Esophagus muscularis mucosa (tissue), 4 donors: ENCODE results near the gene YARS1. TPM values are rescaled to one million over a fixed set of nuclear protein-coding genes. Genes with fewer than 3 reads are reported as not detected.

Experiments used
- DNase-seq: peaks from one replicate; pipeline ENCODE4 v3.0.0-alpha.2; 2017; ENCODE audit errors: extremely low spot score
- H3K27ac ChIP-seq, 4 donors: fragments of 200-600 bp; sonication (generic); replicated peaks in 1 of 4; 1 replicate in 3 of 4; 2 replicates in 1 of 4; pipeline ENCODE4 v1.5.1; 2016 to 2019; ENCODE audit warnings: mild to moderate bottlenecking in 1 of 4
- H3K27me3 ChIP-seq, 4 donors: fragments of 200-600 bp; sonication (generic); one replicate each; pipeline versions ENCODE4 v1.5.1 to v1.6.0; 2016 to 2019
- H3K36me3 ChIP-seq, 4 donors: fragments of 200-600 bp; sonication (generic); one replicate each; pipeline ENCODE4 v1.5.1; 2016 to 2019
- H3K4me1 ChIP-seq, 4 donors: fragments of 200-600 bp; sonication (generic); one replicate each; pipeline ENCODE4 v1.5.1; 2016 to 2019
- H3K4me3 ChIP-seq, 4 donors: fragments of 200-600 bp; sonication (generic); 1 replicate in 2 of 4; 2 replicates in 2 of 4; pipeline ENCODE4 v1.5.1; 2016 to 2019; ENCODE audit warnings: mild to moderate bottlenecking in 4 of 4, moderate library complexity in 1 of 4
- H3K9me3 ChIP-seq, 4 donors: fragments of 200-600 bp; sonication (generic); 1 replicate in 3 of 4; 2 replicates in 1 of 4; pipeline ENCODE4 v1.5.1; 2016 to 2019
- CTCF ChIP-seq, 3 experiments: fragments of 200-600 bp in 2 of 3; fragments of 450-650 bp in 1 of 3; sonication (generic) in 2 of 3; IDR thresholded peaks; one replicate each; pipeline ENCODE4 v1.5.1; 2017 to 2019; ENCODE audit warnings: antibody characterized with exemption in 3 of 3, mild to moderate bottlenecking in 2 of 3, moderate library complexity in 1 of 3
- EP300 ChIP-seq: sonication (generic); formaldehyde crosslinking; IDR thresholded peaks from one replicate; pipeline ENCODE4 v1.6.1; 2017; ENCODE audit warnings: antibody characterized with exemption
- POLR2A ChIP-seq: fragments of 450-650 bp; IDR thresholded peaks from one replicate; pipeline ENCODE4 v1.6.1; 2017; ENCODE audit warnings: antibody characterized with exemption, moderate library complexity, mild to moderate bottlenecking, low read depth
- POLR2AphosphoS5 ChIP-seq, 2 donors: sonication (generic); formaldehyde crosslinking; IDR thresholded peaks; one replicate each; pipeline ENCODE4 v1.6.1; 2017; ENCODE audit warnings: antibody characterized with exemption in 2 of 2
- WGBS: methylation state at CpG from one replicate; pipeline ENCODE4 v1.1.5; 2018; 5-methylcytosine and 5-hydroxymethylcytosine counted together
- intact Hi-C: fragments of 100-400 bp; cut with DNase I; formaldehyde crosslinking; loops from one replicate; pipeline ENCODE4 v1.15.1; 2023
- total RNA-seq, 4 donors: library from RNA; depleted of rRNA; stranded (reverse); fragments of >200 nt; gene quantifications; one replicate each; pipeline versions ENCODE4 v1.1.0 to v1.2.1, GENCODE V29; 2016

YARS1 gene
- total RNA-seq, 4 donors from 2014 or later: 34.1 to 55.7 (median 38.8) TPM

GRCh38 chr1:32758795-32759430, 58.2 kb downstream of the YARS1 start:
- Histone ChIP-seq H3K36me3 (peaks cover 0 to 3% (median 0%) of the 10 kb centered on the region in 4 donors), H3K27ac (peak overlapping the region; percentile 68 to 84 (median 76)), H3K4me3 (no peak overlapping the region), H3K4me1 (peaks cover 24 to 75% (median 67%) of the 10 kb centered on the region in 4 donors), H3K27me3 (no peaks in the 10 kb centered on the region), H3K9me3 (no peaks in the 10 kb centered on the region)
- 67% methylated on average over 1 of the region's 1 CpG for WGBS
- DNase-seq: no peak
- no peak for TF ChIP-seq CTCF (IDR thresholded peaks at IDR 0.05)
- no peak for TF ChIP-seq EP300
- no peak for TF ChIP-seq POLR2AphosphoS5 (IDR thresholded peaks at IDR 0.05)
- TF ChIP-seq POLR2A: no peak
- intact Hi-C loops: no loop called here

DNA sequence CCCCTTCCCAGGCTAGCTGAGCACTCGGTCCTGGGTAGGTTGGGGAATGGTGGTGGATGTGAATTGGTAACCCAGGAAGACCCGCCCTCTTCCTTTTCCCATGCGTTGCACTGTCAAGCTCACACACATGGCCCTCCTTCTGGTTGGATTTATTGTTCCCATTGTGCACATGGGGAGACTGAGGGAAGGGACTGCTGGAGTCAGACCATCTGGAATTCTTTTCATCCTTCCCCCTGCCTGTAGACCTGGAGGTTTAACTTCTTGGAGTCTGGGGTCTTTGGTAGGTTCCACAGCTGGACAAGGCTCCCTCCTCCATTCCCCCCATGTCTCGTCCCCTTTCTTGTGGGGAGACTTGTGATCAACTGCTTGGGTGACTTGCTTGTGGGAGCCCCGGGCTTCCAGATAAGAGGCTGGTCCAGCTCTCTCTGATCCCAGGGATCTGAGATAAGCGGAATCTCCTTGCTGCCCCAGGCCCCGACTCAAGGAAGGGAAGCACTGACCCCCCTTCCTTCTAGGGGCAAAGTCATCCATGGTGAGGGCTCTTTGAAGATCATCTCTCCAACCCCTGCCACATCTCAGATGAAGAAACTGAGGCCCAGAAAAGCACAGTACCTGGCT, 58.9 kb downstream of the YARS1 start:
- Histone ChIP-seq H3K4me3 (no peak overlapping the region), H3K27me3 (no peaks in the 10 kb centered on the region), H3K4me1 (peaks cover 28 to 80% (median 71%) of the 10 kb centered on the region in 4 donors), H3K27ac (peak overlapping the region; percentile 68 to 84 (median 76)), H3K9me3 (no peaks in the 10 kb centered on the region), H3K36me3 (no peaks in the 10 kb centered on the region)
- DNase-seq: no peak
- TF ChIP-seq EP300: no peak
- TF ChIP-seq CTCF (IDR thresholded peaks at IDR 0.05): no peak
- no peak for TF ChIP-seq POLR2AphosphoS5 (IDR thresholded peaks at IDR 0.05)
- TF ChIP-seq POLR2A: no peak
- WGBS: 73% methylated on average over 7 of the region's 7 CpGs
- intact Hi-C loops: no loop called here

DNA sequence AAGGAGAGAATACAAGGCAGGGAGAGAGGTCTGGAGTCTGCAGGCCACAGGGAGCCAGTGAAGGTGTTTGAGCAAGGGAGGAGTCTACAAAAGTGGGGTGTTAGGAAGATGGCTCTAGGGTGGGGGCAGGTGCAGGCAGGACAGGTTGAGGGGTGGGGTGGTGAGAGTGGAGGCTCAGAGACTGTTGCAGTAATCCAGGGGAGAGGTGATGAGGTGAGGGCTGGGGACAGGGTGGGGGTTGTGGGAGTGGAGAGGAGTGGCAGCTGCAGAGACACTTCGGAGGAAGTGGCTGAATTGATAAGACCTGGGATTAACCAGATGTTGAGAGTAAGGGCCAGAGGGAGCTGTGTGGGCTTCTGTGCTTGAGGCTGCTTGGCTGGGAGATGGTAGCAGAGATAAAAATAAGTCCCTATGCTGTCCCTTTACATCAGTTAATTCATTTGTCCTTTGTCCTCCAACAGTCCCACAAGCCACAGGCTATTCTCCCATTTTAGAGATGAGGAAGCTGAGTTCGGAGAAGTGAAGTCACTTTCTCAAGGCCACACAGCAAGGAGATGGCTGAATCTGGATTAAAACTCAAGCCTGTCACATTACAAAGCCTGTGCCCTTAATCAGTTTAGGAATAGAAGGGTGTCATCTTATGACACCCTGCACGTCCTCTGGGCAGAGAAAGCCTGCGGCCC, 59.8 kb downstream of the YARS1 start:
- TF ChIP-seq EP300: no peak
- TF ChIP-seq POLR2A: no peak
- TF ChIP-seq CTCF (IDR thresholded peaks at IDR 0.05): no peak
- TF ChIP-seq POLR2AphosphoS5 (IDR thresholded peaks at IDR 0.05): no peak
- intact Hi-C loops: no loop called here
- WGBS: 78% methylated on average over 4 of the region's 4 CpGs
- Histone ChIP-seq H3K36me3 (no peaks in the 10 kb centered on the region), H3K9me3 (no peaks in the 10 kb centered on the region), H3K27me3 (no peaks in the 10 kb centered on the region), H3K27ac (peak overlapping the region in 1 of 4 donors; percentile 78), H3K4me1 (peaks cover 32 to 75% (median 69%) of the 10 kb centered on the region in 4 donors), H3K4me3 (no peak overlapping the region)
- no peak for DNase-seq

GRCh38 chr1:32755810-32756159, 61.4 kb downstream of the YARS1 start:
- TF ChIP-seq POLR2AphosphoS5 (IDR thresholded peaks at IDR 0.05) (no peak), CTCF (IDR thresholded peaks at IDR 0.05) (no peak), POLR2A (no peak), EP300 (no peak)
- 78% methylated on average over 3 of the region's 3 CpGs for WGBS
- peak overlapping the region; percentile 78 to 85 (median 80) for H3K27ac ChIP-seq

More at GRCh38 chr1:32755810-32756159, 61.4 kb downstream of the YARS1 start:
- intact Hi-C loops: no loop called here
- Histone ChIP-seq H3K4me3 (no peak overlapping the region), H3K36me3 (no peaks in the 10 kb centered on the region), H3K9me3 (no peaks in the 10 kb centered on the region), H3K27me3 (no peaks in the 10 kb centered on the region), H3K4me1 (peaks cover 20 to 64% (median 53%) of the 10 kb centered on the region in 4 donors)
- no peak for DNase-seq
